Fibroblast of skin of abdomen (primary cell): Measurements from ENCODE around the gene NLRP6. TPM values are rescaled to one million over a fixed set of nuclear protein-coding genes. Genes with fewer than 3 reads are reported as not detected.
"Not testable (repeated sequence)": the region's sequence is repeated elsewhere in the genome, so short reads cannot be mapped to it uniquely, and the experiment has no call there.

Source experiments
- DNase-seq: peaks from one replicate; pipeline ENCODE4 v3.0.0-alpha.2; 2013
- polyA plus RNA-seq, 2 experiments: library from polyadenylated mRNA; unstranded; fragments of 120-200 nt; gene quantifications; one replicate each; pipeline ENCODE4 v1.2.1, GENCODE V29; 2013; ENCODE audit not compliant: insufficient read length in 2 of 2

The NLRP6 gene
- polyA plus RNA-seq (2013, experiment 1 of 2; ENCODE audit: insufficient read length): not detected
- not detected for polyA plus RNA-seq (2013, experiment 2 of 2; ENCODE audit: insufficient read length)

DNA sequence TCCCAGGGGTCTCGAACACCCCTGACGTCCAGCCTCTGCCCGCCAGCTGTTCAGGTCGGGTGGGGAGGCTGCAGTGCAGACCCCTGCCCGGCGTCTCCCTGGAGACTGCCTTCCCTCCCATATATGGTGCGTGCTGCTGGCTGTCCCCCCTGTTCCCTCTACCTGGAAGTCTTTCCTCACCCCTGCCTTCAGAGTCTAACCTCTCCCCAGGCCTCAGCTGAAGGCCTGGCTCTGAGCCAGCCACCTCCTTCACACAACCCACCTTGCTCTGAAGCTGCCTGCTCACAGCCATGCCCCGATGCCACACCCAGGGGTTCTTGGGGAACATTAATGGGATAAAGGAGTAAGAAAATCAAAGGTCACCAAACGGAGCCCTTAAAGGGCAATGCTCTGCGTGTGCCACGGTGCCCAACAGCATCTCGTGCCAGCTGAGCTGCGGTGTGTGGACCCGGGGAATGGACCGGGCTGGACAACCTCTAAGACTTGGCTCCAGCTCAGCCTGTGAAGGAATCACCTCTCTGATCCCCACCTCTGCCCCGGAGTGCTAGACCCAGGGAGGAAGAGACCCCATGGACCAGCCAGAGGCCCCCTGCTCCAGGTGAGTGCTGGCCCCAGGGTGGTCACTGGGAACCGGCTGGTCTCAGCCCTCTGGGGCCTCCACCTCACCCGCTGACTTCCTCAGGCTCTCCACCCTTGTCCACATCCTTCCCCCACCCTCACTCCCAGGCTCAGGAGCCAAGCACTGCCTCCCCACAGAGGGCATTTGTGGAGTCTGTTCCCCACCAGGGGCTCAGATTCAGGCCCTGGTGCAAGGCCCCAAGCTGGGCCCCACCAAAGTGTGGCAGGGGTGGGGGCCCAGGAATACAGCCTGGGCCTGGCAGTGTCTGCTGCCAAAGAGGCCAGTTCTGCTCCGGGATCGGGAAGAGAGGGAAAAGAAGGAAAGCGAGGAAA lies at the start of gene NLRP6:
Gene NLRP6, plus strand, starts transcription at position 407 of the 951 bp plus-strand sequence. Its CDS starts 163 bp downstream, at position 570.
- no peak for DNase-seq

DNA sequence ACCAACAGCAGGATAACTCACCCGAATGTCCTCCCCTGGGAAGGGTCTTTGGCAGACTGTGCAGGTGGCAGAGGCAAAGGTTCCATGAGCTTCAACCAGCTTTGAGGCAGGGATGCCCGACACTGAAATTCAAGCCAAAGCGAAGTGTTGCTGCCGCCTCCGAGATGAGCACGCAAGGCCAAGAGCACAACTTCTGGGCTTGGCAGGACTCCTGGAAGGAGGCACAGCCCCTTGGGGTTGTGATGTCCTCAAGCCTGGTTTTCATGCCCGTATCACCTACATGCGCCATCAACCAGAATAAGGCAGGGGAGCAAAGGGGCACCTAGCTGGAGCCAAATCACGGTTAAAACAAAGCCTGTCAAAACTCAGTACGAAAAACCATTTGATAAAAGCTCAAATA lies 47.8 kb upstream of the NLRP6 start:
- DNase-seq: no peak

DNA sequence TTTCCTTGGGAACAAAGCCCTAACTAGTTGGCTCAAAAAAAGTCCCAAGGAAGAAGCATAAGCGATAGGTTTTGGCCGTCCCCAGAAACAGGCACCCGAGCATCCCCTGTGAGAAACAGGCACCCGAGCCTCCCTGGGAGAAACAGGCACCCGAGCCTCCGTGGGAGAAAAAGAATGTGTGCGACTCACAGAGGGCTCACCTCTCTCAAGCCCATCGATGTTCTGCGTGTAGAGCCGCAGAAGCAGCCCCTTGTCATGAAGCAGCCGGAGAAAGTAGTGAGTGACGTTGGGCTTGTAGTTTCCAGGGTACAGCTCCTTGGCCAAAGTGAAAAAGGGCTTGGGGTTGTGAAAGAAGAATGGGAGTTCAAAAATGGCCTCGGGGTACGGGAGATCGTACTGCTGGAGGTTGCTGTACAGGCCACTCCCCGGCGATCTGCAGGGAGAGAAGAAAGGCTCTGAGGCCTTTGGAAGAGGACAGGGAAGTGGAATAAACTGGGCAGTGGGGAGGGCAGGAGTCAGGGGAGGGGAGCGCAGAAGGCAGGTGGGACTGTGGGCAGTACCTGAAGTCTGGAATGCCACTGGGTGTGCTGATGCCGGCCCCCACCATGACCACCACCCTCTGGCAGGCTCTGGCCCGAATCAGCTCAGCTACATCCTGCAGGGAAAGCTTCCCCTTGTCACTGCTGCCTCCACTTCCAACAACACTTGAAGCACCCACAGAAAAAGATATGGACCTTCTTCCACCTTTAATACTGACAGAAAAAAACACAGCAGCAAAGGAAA lies 45.2 kb upstream of the NLRP6 start:
- no peak for DNase-seq

- DNase-seq: no peak
These were observed 43.0 kb upstream of the NLRP6 start for GRCh38 chr11:235180-235579.

DNA sequence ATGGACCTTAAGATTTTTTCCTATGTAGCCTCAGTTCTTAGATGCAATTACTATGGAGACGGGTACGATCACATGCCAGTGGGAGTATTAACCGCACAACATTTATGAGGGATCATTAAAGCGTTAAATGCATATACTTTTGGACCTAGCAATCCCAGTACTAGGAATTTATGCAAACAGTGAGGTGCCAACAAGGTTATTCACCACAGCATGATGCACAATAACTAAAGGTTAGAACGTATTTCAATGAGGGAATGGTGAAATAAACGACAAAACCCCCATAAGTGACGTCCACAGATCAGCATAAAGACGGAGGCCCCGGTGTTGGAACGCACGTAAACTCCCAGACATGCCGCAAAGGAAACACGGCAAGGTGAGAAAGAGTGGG lies 42.6 kb upstream of the NLRP6 start:
- DNase-seq: no peak

- DNase-seq: peak; percentile 84
These were observed 42.0 kb upstream of the NLRP6 start, which contains the start of gene SIRT3 for GRCh38 chr11:235997-236773. Gene SIRT3, minus strand, starts transcription at chr11:236342. Its CDS starts 14 bp downstream, at chr11:236328.

GRCh38 chr11:236774-237767 lies 41.1 kb upstream of the NLRP6 start, which contains the start of gene PSMD13:
Gene PSMD13, plus strand, starts transcription at chr11:236976. Its CDS starts 74 bp downstream, at chr11:237050.
- DNase-seq: peak; percentile 81

DNA sequence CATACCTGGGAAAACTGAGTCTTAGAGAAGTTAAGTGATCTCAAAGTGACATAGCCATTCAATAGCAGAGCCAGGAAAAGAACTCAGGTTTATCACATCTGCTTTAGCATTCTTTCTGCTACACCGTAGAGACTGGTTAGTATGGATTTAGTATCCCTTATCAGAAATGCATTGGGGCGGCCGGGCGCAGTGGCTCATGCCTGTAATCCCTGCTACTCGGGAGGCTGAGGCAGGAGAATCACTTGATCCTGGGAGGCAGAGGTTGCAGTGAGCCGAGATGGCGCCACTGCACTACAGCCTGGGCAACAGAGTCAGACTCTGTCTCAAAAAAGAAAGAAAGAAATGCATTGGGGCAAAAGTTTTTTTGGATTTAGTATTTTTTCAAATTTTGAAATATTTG lies 39.9 kb upstream of the NLRP6 start:
- not testable (repeated sequence) for DNase-seq

- DNase-seq: no peak
These were observed 37.9 kb upstream of the NLRP6 start for GRCh38 chr11:240315-240714.

DNA sequence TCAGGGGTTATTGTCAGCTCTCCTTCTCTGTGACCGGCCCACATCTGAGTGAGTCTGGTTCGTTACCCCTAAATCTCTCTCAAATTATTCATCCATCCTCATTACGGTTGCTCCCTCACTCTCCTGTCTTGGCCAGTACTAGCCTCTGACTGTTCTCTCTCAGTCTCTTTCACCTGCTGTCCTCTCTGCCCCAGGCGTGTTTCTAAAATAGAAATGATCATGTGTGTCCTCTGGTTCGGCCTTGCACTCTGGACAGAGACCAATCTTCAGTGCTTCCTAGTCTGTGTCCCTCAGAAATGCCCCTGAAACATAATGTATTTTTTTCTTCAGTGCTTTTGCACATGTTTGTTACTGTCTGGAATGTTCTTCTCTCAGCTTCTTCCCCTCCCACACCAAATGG lies 36.6 kb upstream of the NLRP6 start:
- no peak for DNase-seq

GRCh38 chr11:244376-244775 lies 33.8 kb upstream of the NLRP6 start:
- DNase-seq: no peak

- no peak for DNase-seq
These were observed 29.1 kb upstream of the NLRP6 start for GRCh38 chr11:249062-249461.

DNA sequence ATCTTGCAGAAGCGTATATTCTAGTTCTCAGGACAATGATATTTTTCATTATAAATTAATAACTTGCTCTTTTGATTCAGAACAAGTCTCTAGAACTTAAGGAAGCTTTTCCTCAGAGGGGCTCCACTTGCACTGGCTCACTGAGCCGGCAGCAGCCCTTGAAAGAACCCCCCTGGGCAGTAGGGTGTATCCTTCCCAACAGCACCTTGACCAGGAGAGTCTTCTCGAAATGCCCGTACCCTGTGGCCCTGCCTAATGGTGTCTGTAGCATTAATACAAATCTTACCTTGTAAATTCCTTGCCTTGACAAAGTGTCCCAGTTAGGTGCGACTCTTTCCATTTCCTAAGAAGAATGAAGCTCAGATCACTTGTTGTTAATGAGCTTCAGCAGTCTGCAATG lies 27.9 kb upstream of the NLRP6 start:
- DNase-seq: no peak

DNA sequence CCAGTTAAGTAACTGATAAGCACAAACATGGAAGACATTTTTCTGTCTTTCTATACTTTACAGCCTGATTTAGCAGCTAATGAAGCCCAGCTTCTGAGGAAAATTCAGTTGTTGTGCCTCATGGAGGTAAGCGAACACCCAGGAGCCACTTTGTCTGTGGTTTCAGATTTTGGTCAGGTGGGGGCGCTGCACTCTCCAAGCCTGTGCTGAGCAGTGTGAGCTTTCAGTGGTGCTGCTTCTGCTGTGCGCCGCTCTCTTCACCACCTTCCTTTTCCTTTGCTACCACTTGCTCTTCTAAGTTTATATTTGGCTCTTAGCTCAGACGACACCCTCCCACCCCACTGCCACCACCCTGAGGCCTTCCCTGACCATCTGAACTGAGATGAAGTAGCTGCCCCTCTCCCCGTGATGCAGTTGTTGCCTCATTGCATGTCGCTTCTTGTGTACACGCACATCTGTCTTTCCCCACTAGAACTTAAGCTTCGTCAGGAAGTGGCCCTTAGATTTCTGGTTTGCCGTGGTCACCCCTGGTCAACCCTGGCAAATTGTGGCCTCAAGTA lies 27.4 kb upstream of the NLRP6 start:
- peak; percentile 45 for DNase-seq

DNA sequence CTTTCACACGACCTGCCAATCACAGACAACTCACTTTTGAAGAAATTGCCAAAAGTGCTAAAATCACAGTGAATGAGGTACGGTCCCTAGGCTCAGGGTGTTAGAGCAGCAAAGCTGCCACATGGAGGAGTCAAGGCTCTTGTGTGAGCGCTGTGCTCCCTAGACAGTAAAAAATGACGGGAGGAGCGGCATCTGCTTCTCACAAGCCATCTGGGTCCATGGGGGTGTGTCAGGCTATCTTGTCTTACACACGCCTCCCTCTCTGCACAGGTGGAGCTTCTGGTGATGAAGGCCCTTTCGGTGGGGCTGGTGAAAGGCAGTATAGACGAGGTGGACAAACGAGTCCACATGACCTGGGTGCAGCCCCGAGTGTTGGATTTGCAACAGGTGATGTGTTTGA lies 26.7 kb upstream of the NLRP6 start:
- DNase-seq: no peak

DNA sequence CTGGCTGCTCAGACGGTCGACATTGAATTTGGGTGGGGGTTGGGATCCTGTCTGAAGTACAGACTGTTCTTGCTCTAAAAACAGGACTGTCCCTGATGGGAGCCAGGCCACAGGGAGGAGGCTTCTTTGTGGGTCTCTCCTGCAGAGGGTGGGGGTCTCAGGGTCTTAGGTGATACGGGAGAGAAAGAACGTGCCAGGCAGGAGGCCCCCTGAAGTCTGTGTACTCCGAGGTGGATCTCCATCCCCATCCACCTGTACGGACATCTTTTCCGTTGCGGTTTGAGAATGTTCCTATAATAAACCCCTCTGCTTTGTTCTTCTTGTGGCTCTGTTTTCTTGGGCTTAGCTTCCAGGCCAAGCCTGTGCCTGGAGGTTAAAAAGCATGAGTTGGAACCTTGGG lies 25.5 kb upstream of the NLRP6 start:
- DNase-seq: no peak

- no peak for DNase-seq
These were observed 24.9 kb upstream of the NLRP6 start for GRCh38 chr11:253160-253885.

- DNase-seq: no peak
These were observed 24.3 kb upstream of the NLRP6 start for GRCh38 chr11:253886-254270.

DNA sequence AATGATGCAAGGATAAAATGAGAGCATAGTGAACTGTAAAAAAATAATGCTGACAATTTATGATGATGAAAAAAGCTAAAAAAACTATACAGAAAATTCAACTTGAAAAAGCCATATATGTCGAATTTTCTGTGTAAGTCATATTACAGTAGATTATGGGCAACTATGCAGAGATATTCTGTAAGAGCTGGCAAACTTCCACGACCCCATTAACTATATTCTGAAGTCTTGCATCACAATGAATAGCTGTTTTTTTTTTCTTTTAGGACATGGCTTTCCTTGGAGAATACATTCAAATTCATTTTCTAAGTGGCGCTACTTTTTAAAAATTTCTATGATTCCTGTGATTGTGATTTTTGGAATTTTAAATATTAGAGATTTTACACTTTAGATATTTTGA lies 23.0 kb upstream of the NLRP6 start:
- DNase-seq: peak; percentile 44

GRCh38 chr11:255816-256215 lies 22.4 kb upstream of the NLRP6 start:
- DNase-seq: no peak
